Effector CD4-positive, alpha-beta T cell (primary cell): ENCODE results near the gene SPACDR.
"Not testable (repeated sequence)": the region's sequence is repeated elsewhere in the genome, so short reads cannot be mapped to it uniquely, and the experiment has no call there.

ENCODE experiments used
- DNase-seq: peaks from one replicate; pipeline ENCODE4 v3.0.0-alpha.2; 2020

SPACDR gene

GRCh38 chr7:100465299-100465698, 1.2 kb upstream of the SPACDR start:
- DNase-seq: no peak

- DNase-seq: no peak
Observed at GRCh38 chr7:100464791-100465190, 731 bp upstream of the SPACDR start.

- DNase-seq: no peak
Observed at GRCh38 chr7:100457033-100457432, 7.0 kb downstream of the SPACDR start.

GRCh38 chr7:100456562-100456961, 7.5 kb downstream of the SPACDR start:
- DNase-seq: no peak

GRCh38 chr7:100455206-100455605, 8.9 kb downstream of the SPACDR start:
- no peak for DNase-seq

GRCh38 chr7:100453854-100454253, 10.2 kb downstream of the SPACDR start:
- DNase-seq: not testable (repeated sequence)

GRCh38 chr7:100452513-100452912, 11.5 kb downstream of the SPACDR start:
- DNase-seq: no peak

- DNase-seq: no peak
Observed at GRCh38 chr7:100449190-100449795, 14.8 kb downstream of the SPACDR start.

GRCh38 chr7:100447363-100447762, 16.7 kb downstream of the SPACDR start:
- DNase-seq: not testable (repeated sequence)

GRCh38 chr7:100446040-100446439, 18.0 kb downstream of the SPACDR start:
- no peak for DNase-seq

- no peak for DNase-seq
Observed at GRCh38 chr7:100444311-100445278, 19.5 kb downstream of the SPACDR start.

- DNase-seq: no peak
Observed at GRCh38 chr7:100443096-100443840, 20.8 kb downstream of the SPACDR start.

GRCh38 chr7:100441641-100442535, 22.2 kb downstream of the SPACDR start:
- no peak for DNase-seq

- DNase-seq: not testable (repeated sequence)
Observed at GRCh38 chr7:100439244-100439643, 24.8 kb downstream of the SPACDR start.

- not testable (repeated sequence) for DNase-seq
Observed at GRCh38 chr7:100438731-100439130, 25.3 kb downstream of the SPACDR start.

- no peak for DNase-seq
Observed at GRCh38 chr7:100438172-100438571, 25.9 kb downstream of the SPACDR start.

GRCh38 chr7:100437150-100438100, 26.6 kb downstream of the SPACDR start:
- DNase-seq: no peak

GRCh38 chr7:100435401-100436304, 28.4 kb downstream of the SPACDR start:
- DNase-seq: peak; percentile 34

- DNase-seq: no peak
Observed at GRCh38 chr7:100434297-100435144, 29.5 kb downstream of the SPACDR start.
